H1 (cell line): ENCODE results near the gene PRDX2. TPM values are rescaled to one million over a fixed set of nuclear protein-coding genes. Genes with fewer than 3 reads are reported as not detected.

Experiments
- ASH2L ChIP-seq: fragments of 200-600, 300-600 bp; sonication (generic); IDR thresholded peaks from one replicate; pipeline ENCODE4 v1.7.1; 2017; ENCODE audit warnings: low read length
- BRCA1 ChIP-seq: IDR thresholded peaks from 2 replicates; pipeline ENCODE4 v1.6.1; 2012; ENCODE audit warnings: low read depth, low read length, improper control_type of control experiment
- CEBPB ChIP-seq: IDR thresholded peaks from 2 replicates; pipeline ENCODE4 v1.6.1; 2012; ENCODE audit warnings: low read depth, low read length
- GABPA ChIP-seq: IDR thresholded peaks from 2 replicates; pipeline ENCODE4 v1.6.1; 2011; ENCODE audit warnings: mild to moderate bottlenecking, low read length, moderate library complexity, borderline replicate concordance; ENCODE audit not compliant: insufficient read depth
- HDAC2 ChIP-seq, 2 experiments: fragments of 300-600 bp in 1 of 2; sonication (generic) in 1 of 2; IDR thresholded peaks; 2 replicates each; pipeline ENCODE4 v1.6.1; 2011 to 2012; ENCODE audit warnings: low read depth in 2 of 2, low read length in 2 of 2, mild to moderate bottlenecking in 2 of 2, moderate library complexity in 2 of 2, borderline replicate concordance in 1 of 2, inconsistent platforms in 1 of 2
- KDM1A ChIP-seq: fragments of 200-600, 300-600 bp; sonication (generic); IDR thresholded peaks from 2 replicates; pipeline ENCODE4 v1.7.1; 2016; ENCODE audit warnings: mild to moderate bottlenecking, low read length, borderline replicate concordance
- KDM5A ChIP-seq: fragments of 200-600 bp; IDR thresholded peaks from 2 replicates; pipeline ENCODE4 v1.7.1; 2012; ENCODE audit warnings: mild to moderate bottlenecking, low read length, inconsistent platforms, mixed read lengths
- POLR2AphosphoS5 ChIP-seq: IDR thresholded peaks from 2 replicates; pipeline ENCODE4 v1.6.1; 2011; ENCODE audit warnings: low read depth, low read length
- RBBP5 ChIP-seq: IDR thresholded peaks from 2 replicates; pipeline ENCODE4 v1.7.1; 2012; ENCODE audit warnings: low read depth, mild to moderate bottlenecking, inconsistent platforms, low read length, moderate library complexity, borderline replicate concordance
- SP1 ChIP-seq: IDR thresholded peaks from 2 replicates; pipeline ENCODE4 v1.6.1; 2011; ENCODE audit warnings: low read depth, low read length
- SP4 ChIP-seq: IDR thresholded peaks from 2 replicates; pipeline ENCODE4 v1.6.1; 2012; ENCODE audit warnings: low read length, inconsistent platforms
- TBP ChIP-seq: IDR thresholded peaks from 2 replicates; pipeline ENCODE4 v1.6.1; 2011; ENCODE audit warnings: low read depth, low read length, improper control_type of control experiment
- TEAD4 ChIP-seq: IDR thresholded peaks from 2 replicates; pipeline ENCODE4 v1.6.1; 2012; ENCODE audit warnings: low read depth, low read length, inconsistent platforms, mixed read lengths
- YY1 ChIP-seq: IDR thresholded peaks from 2 replicates; pipeline ENCODE4 v1.6.1; 2011; ENCODE audit warnings: low read depth, mild to moderate bottlenecking, low read length
- polyA plus RNA-seq, 7 experiments: library from polyadenylated mRNA; depleted of rRNA in 3 of 7; stranded (reverse) in 5 of 7; unstranded in 2 of 7; fragments of >200 nt in 5 of 7; fragments of 200-250 nt in 2 of 7; gene quantifications; 1 replicate in 5 of 7; 2 replicates in 1 of 7; 4 replicates in 1 of 7; pipeline versions ENCODE4 v1.2.1 to v1.2.3, GENCODE V29; 2011 to 2013; ENCODE audit warnings: missing spikeins in 2 of 7, mixed read lengths in 2 of 7
- total RNA-seq: library from RNA; stranded (reverse); fragmentation: NEBNext Ultra II Directional; extraction: Animal tissue kit (Norgen Biotek cat#: 25700); gene quantifications from 2 replicates; pipeline ENCODE4 v1.2.1, GENCODE V29; 2021
- TF ChIP-seq, protein P1 (sequence below): IDR thresholded peaks from 2 replicates; pipeline ENCODE4 v1.6.1; 2011; ENCODE audit warnings: low read depth, mild to moderate bottlenecking, low read length; ENCODE audit not compliant: insufficient read depth
- TF ChIP-seq, protein P2 (sequence below): IDR thresholded peaks from 2 replicates; pipeline ENCODE4 v1.6.1; 2012; ENCODE audit warnings: inconsistent platforms
- TF ChIP-seq, protein P3 (sequence below): IDR thresholded peaks from 2 replicates; pipeline ENCODE4 v1.6.1; 2011; ENCODE audit warnings: low read length, improper control_type of control experiment
- TF ChIP-seq, protein P4 (sequence below): IDR thresholded peaks from 2 replicates; pipeline ENCODE4 v1.6.1; 2012; ENCODE audit warnings: low read length, inconsistent platforms

PRDX2 gene
- total and polyA plus RNA-seq, 2 of the 8 experiments (the other 6 are each of a cell fraction or from before 2014, with no cell fraction given), result 380 to 748 TPM

DNA sequence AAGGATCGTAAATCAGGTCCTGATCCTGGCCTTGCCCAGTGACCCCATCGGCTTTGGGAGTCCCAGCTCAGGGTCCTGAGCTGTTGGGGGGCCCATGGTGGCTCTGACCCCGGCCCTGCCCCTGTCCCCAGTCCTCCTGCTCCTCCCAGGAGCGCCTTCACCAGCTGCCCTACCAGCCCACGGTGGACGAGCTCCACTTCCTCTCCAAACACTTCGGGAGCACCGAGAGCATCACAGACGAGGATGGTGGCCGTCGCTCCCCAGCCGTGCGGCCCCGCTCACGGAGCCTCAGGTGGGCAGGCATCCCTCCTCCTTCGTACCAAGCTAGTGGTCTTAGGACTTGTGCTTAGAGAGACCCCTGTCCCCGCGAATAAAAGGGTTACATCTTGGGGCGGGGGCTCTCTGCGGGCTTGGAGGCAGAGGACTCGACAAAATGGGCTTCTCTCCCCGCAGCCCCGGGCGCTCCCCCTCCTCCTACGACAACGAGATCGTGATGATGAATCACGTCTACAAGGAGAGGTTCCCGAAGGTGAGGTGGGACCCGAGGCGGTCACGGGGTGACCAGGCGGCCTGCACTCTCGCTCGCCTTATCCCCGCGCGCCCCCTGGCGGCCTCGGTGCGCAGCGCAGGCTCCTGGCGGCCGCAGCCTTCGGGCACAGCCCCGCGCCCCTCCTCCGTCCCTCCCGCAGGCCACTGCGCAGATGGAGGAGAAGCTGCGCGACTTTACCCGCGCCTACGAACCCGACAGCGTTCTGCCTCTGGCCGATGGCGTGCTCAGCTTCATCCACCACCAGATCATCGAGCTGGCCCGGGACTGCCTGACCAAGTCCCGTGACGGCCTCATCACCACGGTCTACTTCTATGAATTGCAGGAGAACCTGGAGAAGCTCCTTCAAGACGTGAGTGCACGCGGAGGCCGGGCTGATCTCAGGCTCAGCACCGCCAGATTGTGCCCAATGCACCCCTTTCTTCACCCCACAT, 45.8 kb upstream of the PRDX2 start (continued):
- TF ChIP-seq POLR2AphosphoS5, result peak; percentile 29; the same call in 1 of the 2 replicates
- TF ChIP-seq ASH2L, result peak; percentile 16
- TF ChIP-seq SP1, result 0 out of 2 replicates have a peak, but pooled peaks have one; percentile 19
- TF ChIP-seq SP4, result peak; percentile 58; the same call in 1 of the 2 replicates
- 0 out of 2 replicates have a peak, but pooled peaks have one; percentile 8 for TF ChIP-seq YY1
- TF ChIP-seq CEBPB, result 0 out of 2 replicates have a peak, but pooled peaks have one; percentile 2
- TF ChIP-seq, protein P1, sequence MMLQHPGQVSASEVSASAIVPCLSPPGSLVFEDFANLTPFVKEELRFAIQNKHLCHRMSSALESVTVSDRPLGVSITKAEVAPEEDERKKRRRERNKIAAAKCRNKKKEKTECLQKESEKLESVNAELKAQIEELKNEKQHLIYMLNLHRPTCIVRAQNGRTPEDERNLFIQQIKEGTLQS, result peak; percentile 46; the same call in 1 of the 2 replicates
- 0 out of 2 replicates have a peak, but pooled peaks have one; percentile 18 for TF ChIP-seq RBBP5
- peak; percentile 3; the same call in 1 of the 2 replicates for TF ChIP-seq TEAD4
- no peak for TF ChIP-seq KDM5A
- TF ChIP-seq, protein P2, sequence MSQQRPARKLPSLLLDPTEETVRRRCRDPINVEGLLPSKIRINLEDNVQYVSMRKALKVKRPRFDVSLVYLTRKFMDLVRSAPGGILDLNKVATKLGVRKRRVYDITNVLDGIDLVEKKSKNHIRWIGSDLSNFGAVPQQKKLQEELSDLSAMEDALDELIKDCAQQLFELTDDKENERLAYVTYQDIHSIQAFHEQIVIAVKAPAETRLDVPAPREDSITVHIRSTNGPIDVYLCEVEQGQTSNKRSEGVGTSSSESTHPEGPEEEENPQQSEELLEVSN, result peak; percentile 63
- no peak for TF ChIP-seq HDAC2 (IDR thresholded peaks at IDR 0.05; ENCODE audit: borderline replicate concordance in 1 of 2, low read depth in 2 of 2, low read length in 2 of 2)
- no peak for TF ChIP-seq BRCA1
- TF ChIP-seq KDM1A, result no peak
- TF ChIP-seq, protein P3, sequence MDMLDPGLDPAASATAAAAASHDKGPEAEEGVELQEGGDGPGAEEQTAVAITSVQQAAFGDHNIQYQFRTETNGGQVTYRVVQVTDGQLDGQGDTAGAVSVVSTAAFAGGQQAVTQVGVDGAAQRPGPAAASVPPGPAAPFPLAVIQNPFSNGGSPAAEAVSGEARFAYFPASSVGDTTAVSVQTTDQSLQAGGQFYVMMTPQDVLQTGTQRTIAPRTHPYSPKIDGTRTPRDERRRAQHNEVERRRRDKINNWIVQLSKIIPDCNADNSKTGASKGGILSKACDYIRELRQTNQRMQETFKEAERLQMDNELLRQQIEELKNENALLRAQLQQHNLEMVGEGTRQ, result peak; percentile 67
- no peak for TF ChIP-seq TBP
- peak; percentile 31; the same call in 1 of the 2 replicates for TF ChIP-seq GABPA
- TF ChIP-seq, protein P4, sequence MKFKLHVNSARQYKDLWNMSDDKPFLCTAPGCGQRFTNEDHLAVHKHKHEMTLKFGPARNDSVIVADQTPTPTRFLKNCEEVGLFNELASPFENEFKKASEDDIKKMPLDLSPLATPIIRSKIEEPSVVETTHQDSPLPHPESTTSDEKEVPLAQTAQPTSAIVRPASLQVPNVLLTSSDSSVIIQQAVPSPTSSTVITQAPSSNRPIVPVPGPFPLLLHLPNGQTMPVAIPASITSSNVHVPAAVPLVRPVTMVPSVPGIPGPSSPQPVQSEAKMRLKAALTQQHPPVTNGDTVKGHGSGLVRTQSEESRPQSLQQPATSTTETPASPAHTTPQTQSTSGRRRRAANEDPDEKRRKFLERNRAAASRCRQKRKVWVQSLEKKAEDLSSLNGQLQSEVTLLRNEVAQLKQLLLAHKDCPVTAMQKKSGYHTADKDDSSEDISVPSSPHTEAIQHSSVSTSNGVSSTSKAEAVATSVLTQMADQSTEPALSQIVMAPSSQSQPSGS, result no peak
